Endometrial microvascular endothelial cells (primary cell): ENCODE measurements around the gene SNRPD3. TPM values are rescaled to one million over a fixed set of nuclear protein-coding genes. Genes with fewer than 3 reads are reported as not detected.
"Not testable (repeated sequence)": the region's sequence is repeated elsewhere in the genome, so short reads cannot be mapped to it uniquely, and the experiment has no call there.

Experiments used
- in situ Hi-C: cut with HindIII; loops from 2 replicates; pipeline ENCODE4 v1.10.0; 2017; ENCODE audit warnings: low sequenced_read_pairs, low pct_unique_long_range_greater_than_20kb; ENCODE audit errors: inconsistent ontology term
- total RNA-seq: library from RNA; depleted of rRNA; stranded (reverse); fragments of >200 nt; gene quantifications from one replicate; pipeline ENCODE4 v1.2.3, GENCODE V29; 2015; ENCODE audit errors: inconsistent ontology term

SNRPD3 gene
- total RNA-seq, 1 donor from 2014 or later, result 343 TPM

DNA sequence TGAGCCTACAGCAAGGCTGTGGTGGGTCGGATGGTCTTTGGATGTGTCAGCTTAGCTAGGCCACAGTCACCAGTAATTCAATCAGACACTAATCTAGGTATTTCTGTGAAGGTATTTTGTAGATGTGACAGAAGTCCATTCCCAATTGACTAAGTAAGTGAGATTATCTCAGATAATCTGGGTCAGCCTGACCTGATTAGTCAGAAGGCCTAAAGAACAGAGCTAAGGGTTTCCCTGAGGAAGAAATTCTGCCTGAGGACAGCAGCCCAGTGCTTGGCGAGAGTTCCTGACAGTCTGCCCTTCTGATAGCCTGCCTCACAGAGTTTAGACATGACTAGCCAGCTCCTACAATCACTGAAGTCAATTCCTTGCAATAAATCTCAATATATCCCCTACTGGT is 29.6 kb upstream of the SNRPD3 start:
- in situ Hi-C loops, result no loop called here

- in situ Hi-C loops, result no loop called here
Measured at GRCh38 chr22:24529898-24530297, 25.9 kb upstream of the SNRPD3 start.

DNA sequence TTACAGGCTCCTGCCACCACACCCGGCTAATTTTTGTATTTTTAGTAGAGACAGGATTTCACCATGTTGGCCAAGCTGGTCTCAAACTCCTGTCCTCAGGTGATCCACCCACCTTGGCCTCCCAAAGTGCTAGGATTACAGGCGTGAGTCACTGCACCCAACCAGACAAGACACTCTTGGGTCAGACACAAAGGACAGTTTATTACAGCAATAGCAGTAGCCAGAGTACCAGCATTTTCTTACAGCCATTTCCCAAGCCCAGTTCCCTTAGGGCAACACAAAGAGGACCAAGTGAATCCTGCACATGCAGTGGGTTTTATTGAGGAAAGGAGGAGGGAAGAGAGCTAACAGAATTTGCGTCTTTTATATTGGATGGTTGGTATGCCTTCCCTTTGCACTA is 24.8 kb upstream of the SNRPD3 start:
- in situ Hi-C loops, result not testable (repeated sequence)

- in situ Hi-C loops, result no loop called here
Measured at GRCh38 chr22:24532075-24532474, 23.7 kb upstream of the SNRPD3 start.

GRCh38 chr22:24535348-24535747 is 20.5 kb upstream of the SNRPD3 start:
- in situ Hi-C loops, result no loop called here

DNA sequence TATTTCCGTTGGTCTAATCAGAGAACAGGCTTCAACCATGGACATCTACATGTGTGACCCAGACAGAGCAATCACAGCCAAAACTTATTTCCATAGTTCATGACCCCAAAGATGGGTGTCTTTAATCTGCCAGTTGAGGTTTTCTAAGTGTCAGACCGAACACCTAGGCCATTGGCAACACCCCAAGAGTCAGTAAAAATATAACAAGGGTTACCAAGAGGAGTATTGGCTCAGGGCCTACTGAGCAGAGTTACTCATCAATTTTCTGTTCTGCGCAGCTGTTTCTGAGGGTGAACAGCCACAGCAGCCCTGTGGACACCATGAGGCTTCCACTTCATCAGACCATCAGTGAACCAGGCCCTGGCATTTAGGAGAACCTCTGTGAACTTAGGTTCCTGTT is 19.7 kb upstream of the SNRPD3 start:
- in situ Hi-C loops, result no loop called here

GRCh38 chr22:24540470-24540869 is 15.3 kb upstream of the SNRPD3 start:
- in situ Hi-C loops, result no loop called here

- in situ Hi-C loops, result no loop called here
Measured at GRCh38 chr22:24541681-24542515, 13.9 kb upstream of the SNRPD3 start.

DNA sequence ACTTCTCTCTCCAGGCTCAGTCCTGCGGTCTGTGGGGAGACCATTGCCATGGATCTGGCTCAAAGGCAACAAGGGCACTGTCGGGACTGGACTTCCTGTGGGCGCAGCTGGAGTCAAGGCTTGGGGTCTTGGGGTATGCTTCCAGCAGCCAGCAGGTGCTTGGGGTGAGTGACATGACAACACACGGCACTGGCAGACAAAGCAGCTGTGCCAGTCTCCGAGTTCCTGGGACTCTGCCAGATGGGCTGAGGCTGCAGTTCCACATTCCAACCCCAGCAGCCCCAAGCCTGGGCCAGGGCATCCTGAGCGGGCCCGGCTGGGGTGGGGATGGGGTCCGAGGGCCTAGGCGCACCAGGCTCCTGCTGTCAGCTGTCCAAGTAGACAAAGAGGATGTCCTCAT is 13.2 kb upstream of the SNRPD3 start:
- in situ Hi-C loops, result no loop called here

DNA sequence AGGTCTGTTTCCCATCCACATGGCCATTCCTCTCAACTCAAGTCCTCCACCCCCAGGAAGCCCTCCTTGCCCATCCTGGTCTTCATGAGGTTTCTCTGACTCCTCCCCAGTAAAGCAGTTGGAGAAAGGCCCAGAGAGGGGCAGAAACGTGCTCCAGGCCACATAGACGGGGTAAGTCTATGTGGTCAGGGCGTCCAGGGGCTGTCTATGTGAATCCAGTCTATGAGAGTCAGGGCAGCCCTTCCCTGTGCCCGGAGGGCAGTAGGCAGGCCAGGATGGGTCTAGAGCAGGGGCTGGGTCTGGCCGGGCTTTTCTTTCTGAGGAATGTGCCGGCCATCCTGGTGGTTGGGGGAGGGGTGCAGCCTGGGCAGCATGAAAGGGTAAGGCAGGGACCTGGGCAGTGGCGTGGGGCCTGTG is 12.6 kb upstream of the SNRPD3 start:
- in situ Hi-C loops, result no loop called here

DNA sequence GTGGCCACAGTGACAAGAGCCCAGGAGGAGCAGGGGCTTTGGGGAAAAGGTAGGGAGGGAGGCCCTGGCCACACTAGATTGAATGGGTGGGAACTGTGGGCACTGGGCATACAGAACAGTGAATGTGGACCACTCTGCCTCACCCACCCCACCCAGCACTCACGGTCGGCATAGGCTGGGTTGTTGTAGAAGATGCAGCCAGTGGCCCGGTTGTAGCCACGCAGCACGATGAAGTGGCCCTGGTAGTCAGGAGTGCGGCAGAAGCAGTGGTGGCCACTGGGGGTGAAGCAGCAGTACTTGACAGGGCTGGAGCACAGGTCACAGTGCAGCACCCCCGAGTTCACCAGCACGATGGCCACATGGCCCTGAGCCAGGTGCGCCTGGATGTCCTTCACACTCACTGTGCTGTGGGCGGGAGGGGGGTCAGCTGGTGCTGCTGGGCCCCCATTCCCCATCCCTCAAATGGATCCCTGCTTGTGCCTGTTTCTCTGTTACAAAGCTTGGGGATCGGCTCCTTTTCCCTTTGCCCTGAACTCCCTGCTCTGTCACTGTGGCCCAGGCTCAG is 12.0 kb upstream of the SNRPD3 start:
- in situ Hi-C loops, result no loop called here

DNA sequence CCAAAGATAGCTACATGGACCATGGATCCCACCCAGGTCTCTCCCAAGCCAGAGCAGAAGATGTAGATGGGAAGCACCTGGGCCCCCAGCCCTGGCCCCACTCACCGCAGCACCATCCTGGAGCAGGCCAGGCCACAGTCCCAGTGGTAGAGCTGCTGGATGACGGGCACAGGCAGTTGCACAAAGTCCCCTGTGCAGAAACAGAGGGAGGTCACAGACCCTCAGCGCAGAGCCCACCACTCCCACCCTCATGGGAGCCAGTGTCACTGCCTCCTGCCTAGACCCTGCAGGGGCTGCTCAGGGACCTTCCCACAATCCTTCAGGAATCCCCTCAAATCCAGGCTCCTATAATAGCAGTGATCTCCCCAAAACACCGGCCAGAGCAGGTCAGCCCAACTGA is 7.0 kb upstream of the SNRPD3 start:
- in situ Hi-C loops, result no loop called here

DNA sequence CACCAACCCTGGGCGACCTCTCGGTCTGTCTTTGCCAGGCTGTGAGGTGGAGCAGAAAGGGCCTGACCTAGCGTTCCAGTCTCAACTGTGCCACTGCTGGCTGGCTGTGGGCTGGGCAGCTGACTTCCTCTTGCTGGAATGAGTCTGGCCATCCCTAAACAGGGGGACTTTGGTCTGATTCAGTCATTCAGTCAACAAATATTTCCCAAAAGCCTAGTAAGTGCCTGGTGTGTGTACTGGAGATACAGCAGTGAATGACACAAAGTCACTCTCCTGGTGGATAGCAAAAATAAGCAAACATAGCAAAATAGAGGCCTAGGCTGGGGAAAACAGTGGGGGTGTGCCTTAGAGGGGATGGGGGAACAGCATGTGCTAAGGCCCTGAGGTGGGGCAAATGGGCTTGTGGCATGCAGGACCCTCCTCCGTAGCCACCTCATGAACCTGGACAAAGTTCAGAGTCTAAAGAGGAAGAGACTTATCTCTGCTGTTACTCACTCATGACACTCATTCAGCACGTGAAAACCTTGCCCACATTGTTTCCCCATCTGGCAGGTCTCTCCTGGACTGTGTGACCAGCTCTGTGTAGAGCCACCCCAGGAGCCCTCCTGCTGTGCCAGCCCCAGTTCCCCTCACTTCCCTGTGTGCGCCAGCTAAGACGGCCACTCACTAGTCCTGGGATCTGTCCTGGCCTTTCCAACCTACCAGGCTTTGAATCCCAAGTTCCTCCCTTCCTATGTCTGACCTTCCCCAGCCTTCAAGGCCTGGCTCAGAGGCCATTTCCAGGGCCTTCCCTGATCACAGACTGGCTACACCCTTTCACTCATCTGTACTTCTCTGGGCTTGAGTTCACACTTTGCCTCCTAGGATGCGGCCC is 5.5 kb upstream of the SNRPD3 start:
- in situ Hi-C loops, result no loop called here

DNA sequence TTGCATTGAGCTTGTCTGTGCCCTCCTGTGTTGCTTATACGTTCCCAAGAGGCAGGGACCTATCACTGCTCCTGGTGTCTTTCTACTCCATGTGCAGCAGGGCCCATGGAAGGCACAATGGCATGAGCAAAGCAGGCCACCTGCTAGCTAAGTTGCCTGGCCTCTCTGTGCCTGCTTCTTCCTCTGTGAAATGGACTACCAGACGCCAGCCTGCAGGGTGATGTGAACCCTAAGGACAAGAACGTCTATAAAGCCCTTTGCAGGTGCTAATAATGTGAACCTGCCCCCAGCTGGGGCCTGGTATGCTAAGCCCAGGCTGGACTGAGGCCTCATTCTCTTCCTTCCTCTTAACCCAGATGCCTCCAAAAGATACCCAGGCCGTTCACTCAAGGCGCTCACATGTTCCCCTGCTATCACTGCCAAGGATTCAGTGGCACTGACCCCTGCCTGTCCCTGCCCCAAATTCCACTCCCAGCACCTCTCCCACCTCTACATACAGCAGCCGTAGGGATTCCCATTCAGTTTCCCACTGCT is 4.8 kb upstream of the SNRPD3 start:
- in situ Hi-C loops, result no loop called here

DNA sequence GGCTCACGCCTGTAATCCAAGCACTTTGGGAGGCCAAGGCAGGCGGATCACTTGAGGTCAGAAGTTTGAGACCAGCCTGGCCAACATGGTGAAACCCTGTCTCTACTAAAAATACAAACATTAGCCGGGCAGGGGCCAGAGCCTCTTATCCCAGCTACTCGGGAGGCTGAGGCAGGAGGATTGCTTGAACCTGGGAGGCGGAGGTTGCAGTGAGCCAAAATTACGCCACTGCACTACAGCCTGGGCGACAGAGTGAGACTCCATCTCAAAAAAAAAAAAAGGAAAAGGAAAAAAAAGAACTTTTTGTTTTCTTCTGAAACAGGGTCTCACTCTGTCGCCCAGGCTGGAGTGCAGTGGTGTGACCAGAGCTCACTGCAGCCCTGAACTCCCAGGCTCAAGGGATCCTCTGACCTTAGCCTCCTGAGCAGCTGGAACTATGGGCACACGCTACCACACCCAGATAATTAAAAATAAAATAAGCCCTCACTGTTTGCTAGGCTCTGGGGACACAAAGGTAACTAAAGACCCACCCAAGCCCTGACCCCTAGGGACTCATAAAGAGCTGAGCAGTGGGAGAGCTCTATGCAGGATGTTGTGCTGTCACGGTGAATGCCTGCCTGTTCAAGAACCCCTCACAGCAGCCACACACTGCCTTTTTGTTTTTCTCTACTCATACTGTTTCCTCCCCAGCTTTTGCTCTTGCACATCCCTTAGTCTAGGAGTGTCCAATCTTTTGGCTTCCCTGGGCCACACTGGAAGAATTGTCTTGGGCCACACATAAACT is 3.1 kb upstream of the SNRPD3 start:
- in situ Hi-C loops, result not testable (repeated sequence)

- in situ Hi-C loops, result no loop called here
Measured at GRCh38 chr22:24553597-24554312, 2.0 kb upstream of the SNRPD3 start.

DNA sequence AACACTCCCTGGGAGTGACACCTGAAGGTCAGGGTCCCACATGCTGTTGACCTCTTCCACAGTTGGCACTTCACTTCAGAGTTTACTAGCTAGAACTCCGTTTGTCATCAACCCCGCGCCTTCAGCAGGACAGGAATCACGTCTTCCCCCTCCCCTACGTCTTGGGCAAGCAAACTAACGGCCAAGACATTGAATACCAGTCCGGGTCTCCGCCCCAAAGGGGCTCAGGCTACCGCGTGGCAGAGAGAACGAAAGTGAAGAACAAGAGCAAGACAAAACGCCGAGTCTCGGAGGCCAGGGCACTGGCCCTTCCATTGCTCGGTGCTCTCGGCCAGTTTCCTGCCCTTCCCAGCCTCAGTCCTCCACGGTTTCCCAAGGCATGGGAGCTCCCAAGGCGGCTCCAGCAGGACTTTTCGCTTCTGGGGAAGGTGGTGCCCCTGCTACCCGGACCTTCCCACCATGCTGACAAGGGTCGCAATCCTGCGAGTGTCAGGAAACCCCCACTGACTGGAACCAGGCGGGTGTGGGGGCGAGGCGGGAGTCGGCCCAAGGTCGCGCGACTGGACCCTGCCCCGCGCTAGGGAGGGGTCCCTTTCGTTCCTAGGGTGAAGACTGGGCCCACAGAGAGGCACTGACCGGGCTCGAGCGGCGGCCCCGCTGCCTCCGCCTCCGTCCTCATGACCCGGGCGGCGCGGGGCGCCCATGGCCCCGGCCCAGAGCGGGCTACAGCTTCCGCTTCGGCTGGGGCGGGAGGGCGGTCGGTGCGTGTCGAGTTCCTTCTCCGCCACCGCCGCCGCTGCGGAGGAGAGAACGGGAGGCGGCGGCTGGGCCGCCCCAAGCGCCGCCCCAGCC is 1.3 kb upstream of the SNRPD3 start, which contains the start of gene GUCD1:
GUCD1 (minus strand) TSS at position 826 of the 852 bp plus-strand sequence; CDS start at position 679, 147 bp downstream.
- in situ Hi-C loops, result no loop called here
